ENCODE results near the gene STAT5B. TPM values are rescaled to one million over a fixed set of nuclear protein-coding genes. Genes with fewer than 3 reads are reported as not detected.

STAT5B gene
- total RNA-seq, 1 experiment from 2014 or later = 7.1 TPM

DNA sequence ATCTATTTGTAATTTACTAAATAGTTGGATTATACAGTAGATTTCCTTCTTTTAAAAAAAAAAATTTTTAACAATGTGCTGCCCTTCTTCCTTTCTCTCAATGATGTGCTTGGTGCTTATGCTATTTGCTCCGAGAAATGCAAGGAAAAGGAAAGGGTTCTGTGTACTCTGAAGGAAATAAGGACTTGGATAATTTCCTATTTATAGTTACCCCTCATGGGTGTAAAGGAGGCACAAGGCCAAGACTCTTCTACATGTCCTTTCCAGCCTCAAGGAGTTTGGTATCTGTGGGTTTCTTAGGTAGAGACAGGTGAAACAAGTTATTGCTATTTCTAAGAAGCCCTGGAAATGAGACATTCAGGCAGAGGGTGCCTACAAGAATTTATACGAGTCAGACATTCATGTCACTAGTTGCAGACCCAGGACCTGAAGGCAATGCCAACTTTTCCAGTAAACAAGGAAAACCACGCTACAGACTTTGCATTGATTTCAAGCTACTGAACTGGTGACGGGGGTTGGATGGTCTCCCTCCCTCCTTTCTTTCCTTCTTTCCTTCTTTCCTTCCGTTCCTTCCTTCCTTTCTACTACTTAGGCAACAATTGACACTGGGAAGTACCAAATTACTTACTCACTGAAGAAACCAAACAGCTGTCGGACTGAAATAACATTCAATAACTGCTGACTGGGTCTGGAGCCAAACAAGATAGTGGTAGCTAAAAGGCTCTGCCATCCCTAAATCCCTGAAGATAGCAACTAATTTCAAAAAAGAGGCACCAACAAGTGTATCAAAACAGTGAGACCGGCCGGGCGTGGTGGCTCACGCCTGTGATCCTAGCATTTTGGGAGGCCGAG lies 48.1 kb downstream of the STAT5B start (continued):
- TF ChIP-seq ATF3 (IDR thresholded peaks at IDR 0.05) (no peak), YY1 (IDR thresholded peaks at IDR 0.05; ENCODE audit: extremely low read depth, insufficient replicate concordance, low read depth, low read length) (no peak), FOSL1 (IDR thresholded peaks at IDR 0.05; ENCODE audit: low read depth) (no peak), ZFX (IDR thresholded peaks at IDR 0.05) (no peak), EGR1 (IDR thresholded peaks at IDR 0.05; ENCODE audit: low read depth) (no peak), TCF7L2 (IDR thresholded peaks at IDR 0.05; ENCODE audit: borderline replicate concordance, extremely low read depth, insufficient read depth, insufficient read length) (no peak)

GRCh38 chr17:42225646-42226045 lies 50.5 kb downstream of the STAT5B start:
- Histone ChIP-seq H3K9me2 (ENCODE audit: insufficient read depth) (no peaks in the 10 kb centered on the region), H4K20me1 (ENCODE audit: insufficient read depth) (no peaks in the 10 kb centered on the region), H3K4me1 (ENCODE audit: control insufficient read depth in 1 of 2, insufficient read depth in 2 of 2, low read length in 2 of 2) (peaks cover 0 to 11% of the 10 kb centered on the region in 2 experiments; a peak in 3 of 4 replicates), H3K27ac (ENCODE audit: low read depth, low read length) (no peak overlapping the region), H3K27me3 (ENCODE audit: insufficient read depth, low read length) (no peaks in the 10 kb centered on the region), H3K9me3 (ENCODE audit: control insufficient read depth in 1 of 2, insufficient read depth in 1 of 2, low read depth in 1 of 2, low read length in 2 of 2) (no peaks in the 10 kb centered on the region), H3K4me3 (replicated peaks in 1 of 2; ENCODE audit: low read depth in 1 of 2, low read length in 2 of 2) (0 out of 4 replicates have a peak overlapping the region, but pooled peaks of 1 of the 2 experiments have one; percentile 20), H3K4me2 (ENCODE audit: low read length) (peak overlapping the region; percentile 51; the same call in 1 of the 2 replicates), H3K9ac (ENCODE audit: low read length) (no peak overlapping the region), H2AFZ (ENCODE audit: low read depth, low read length, poor library complexity, severe bottlenecking) (no peak overlapping the region), H3K79me2 (ENCODE audit: insufficient read depth, low read length) (no peaks in the 10 kb centered on the region), H3K36me3 (ENCODE audit: control insufficient read depth in 1 of 2, insufficient read depth in 2 of 2, low read length in 2 of 2) (no peaks in the 10 kb centered on the region)
- intact Hi-C loops (cut with micrococcal nuclease) = no loop called here
- DNase-seq (ENCODE audit: low read depth, low spot score) (no peak), ATAC-seq (no peak)
- ChIA-PET POLR2A (no interaction called here), CTCF (no interaction called here), RAD21 (ENCODE audit: low non-redundant PET in 1 of 2, low total read pairs in 2 of 2, uncharacterized antibody in 2 of 2, unreplicated experiment in 2 of 2) (no interaction called here)
- no TSS peak for BruUV-seq (replicated peaks)
- TF ChIP-seq CBX3 (IDR thresholded peaks at IDR 0.05; ENCODE audit: low read depth) (no peak), SP1 (IDR thresholded peaks at IDR 0.05; ENCODE audit: low read depth) (no peak), ZFX (IDR thresholded peaks at IDR 0.05) (no peak), MAX (IDR thresholded peaks at IDR 0.05) (no peak), ATF3 (IDR thresholded peaks at IDR 0.05) (no peak), SIN3A (IDR thresholded peaks at IDR 0.05; ENCODE audit: low read depth) (no peak), EZH2phosphoT487 (IDR thresholded peaks at IDR 0.05; ENCODE audit: borderline replicate concordance) (no peak), POLR2AphosphoS5 (IDR thresholded peaks at IDR 0.05; ENCODE audit: low read depth, low read length) (no peak)
- TF ChIP-seq, protein P1, sequence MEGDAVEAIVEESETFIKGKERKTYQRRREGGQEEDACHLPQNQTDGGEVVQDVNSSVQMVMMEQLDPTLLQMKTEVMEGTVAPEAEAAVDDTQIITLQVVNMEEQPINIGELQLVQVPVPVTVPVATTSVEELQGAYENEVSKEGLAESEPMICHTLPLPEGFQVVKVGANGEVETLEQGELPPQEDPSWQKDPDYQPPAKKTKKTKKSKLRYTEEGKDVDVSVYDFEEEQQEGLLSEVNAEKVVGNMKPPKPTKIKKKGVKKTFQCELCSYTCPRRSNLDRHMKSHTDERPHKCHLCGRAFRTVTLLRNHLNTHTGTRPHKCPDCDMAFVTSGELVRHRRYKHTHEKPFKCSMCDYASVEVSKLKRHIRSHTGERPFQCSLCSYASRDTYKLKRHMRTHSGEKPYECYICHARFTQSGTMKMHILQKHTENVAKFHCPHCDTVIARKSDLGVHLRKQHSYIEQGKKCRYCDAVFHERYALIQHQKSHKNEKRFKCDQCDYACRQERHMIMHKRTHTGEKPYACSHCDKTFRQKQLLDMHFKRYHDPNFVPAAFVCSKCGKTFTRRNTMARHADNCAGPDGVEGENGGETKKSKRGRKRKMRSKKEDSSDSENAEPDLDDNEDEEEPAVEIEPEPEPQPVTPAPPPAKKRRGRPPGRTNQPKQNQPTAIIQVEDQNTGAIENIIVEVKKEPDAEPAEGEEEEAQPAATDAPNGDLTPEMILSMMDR (IDR thresholded peaks at IDR 0.05 in 2 of 3, conservative IDR thresholded peaks at IDR 0.05 in 1 of 3; ENCODE audit: borderline replicate concordance in 1 of 3, insufficient read depth in 1 of 3, low read depth in 2 of 3, low read length in 2 of 3) = no peak
- TF ChIP-seq, protein P2, sequence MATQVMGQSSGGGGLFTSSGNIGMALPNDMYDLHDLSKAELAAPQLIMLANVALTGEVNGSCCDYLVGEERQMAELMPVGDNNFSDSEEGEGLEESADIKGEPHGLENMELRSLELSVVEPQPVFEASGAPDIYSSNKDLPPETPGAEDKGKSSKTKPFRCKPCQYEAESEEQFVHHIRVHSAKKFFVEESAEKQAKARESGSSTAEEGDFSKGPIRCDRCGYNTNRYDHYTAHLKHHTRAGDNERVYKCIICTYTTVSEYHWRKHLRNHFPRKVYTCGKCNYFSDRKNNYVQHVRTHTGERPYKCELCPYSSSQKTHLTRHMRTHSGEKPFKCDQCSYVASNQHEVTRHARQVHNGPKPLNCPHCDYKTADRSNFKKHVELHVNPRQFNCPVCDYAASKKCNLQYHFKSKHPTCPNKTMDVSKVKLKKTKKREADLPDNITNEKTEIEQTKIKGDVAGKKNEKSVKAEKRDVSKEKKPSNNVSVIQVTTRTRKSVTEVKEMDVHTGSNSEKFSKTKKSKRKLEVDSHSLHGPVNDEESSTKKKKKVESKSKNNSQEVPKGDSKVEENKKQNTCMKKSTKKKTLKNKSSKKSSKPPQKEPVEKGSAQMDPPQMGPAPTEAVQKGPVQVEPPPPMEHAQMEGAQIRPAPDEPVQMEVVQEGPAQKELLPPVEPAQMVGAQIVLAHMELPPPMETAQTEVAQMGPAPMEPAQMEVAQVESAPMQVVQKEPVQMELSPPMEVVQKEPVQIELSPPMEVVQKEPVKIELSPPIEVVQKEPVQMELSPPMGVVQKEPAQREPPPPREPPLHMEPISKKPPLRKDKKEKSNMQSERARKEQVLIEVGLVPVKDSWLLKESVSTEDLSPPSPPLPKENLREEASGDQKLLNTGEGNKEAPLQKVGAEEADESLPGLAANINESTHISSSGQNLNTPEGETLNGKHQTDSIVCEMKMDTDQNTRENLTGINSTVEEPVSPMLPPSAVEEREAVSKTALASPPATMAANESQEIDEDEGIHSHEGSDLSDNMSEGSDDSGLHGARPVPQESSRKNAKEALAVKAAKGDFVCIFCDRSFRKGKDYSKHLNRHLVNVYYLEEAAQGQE (IDR thresholded peaks at IDR 0.05; ENCODE audit: low read depth) = no peak
- TF ChIP-seq, protein P3, sequence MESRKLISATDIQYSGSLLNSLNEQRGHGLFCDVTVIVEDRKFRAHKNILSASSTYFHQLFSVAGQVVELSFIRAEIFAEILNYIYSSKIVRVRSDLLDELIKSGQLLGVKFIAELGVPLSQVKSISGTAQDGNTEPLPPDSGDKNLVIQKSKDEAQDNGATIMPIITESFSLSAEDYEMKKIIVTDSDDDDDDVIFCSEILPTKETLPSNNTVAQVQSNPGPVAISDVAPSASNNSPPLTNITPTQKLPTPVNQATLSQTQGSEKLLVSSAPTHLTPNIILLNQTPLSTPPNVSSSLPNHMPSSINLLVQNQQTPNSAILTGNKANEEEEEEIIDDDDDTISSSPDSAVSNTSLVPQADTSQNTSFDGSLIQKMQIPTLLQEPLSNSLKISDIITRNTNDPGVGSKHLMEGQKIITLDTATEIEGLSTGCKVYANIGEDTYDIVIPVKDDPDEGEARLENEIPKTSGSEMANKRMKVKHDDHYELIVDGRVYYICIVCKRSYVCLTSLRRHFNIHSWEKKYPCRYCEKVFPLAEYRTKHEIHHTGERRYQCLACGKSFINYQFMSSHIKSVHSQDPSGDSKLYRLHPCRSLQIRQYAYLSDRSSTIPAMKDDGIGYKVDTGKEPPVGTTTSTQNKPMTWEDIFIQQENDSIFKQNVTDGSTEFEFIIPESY (IDR thresholded peaks at IDR 0.05; ENCODE audit: extremely low read depth, insufficient replicate concordance, low read length) = no peak

Data from HCT116 (cell line).